Fibroblast of upper back skin (primary cell): ENCODE results near the gene SLC16A8.
"Not testable (repeated sequence)": the region's sequence is repeated elsewhere in the genome, so short reads cannot be mapped to it uniquely, and the experiment has no call there.

Source experiments
- DNase-seq: peaks from one replicate; pipeline ENCODE4 v3.0.0-alpha.2; 2013

Gene SLC16A8, protein sequence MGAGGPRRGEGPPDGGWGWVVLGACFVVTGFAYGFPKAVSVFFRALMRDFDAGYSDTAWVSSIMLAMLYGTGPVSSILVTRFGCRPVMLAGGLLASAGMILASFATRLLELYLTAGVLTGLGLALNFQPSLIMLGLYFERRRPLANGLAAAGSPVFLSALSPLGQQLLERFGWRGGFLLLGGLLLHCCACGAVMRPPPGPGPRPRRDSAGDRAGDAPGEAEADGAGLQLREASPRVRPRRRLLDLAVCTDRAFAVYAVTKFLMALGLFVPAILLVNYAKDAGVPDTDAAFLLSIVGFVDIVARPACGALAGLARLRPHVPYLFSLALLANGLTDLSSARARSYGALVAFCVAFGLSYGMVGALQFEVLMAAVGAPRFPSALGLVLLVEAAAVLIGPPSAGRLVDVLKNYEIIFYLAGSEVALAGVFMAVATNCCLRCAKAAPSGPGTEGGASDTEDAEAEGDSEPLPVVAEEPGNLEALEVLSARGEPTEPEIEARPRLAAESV

DNA sequence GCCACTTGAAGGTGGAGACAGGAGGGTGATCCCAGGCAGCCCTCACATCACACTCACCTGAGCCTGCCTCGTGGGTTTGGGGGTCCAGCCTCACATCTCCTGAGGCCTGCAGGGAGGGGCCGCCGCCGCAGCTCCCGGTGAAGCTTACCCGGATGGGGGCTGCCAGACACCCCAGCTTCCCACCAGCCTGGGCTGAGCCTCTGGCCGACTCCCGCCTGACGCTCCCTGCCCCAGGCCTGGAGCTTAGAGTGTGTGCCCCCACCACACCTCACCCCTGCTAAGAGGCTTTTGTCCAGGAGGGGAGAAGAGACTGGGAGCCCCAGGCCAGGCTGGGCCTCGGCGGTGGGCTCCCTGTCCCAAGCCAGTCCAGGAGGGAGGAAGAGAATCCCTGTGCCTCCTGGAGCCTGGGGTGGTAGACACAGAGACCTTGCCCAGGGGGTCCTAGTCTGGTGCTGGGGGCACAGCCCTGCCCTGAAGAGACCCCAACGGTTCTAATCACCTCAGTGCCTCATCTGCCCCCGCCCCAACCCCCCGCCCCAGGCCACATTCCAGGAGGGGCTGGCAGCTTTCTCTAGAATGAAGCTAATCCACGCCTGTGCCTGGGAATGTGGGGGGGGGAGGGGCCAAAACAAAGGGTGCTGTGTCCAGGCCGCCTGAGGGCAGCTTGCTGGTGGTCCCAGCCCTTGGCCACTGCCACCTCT lies at the start of gene SLC16A8:
SLC16A8 (minus strand) TSS at position 254 of the 701 bp plus-strand sequence. CDS start 1,311 bp downstream, outside the sequence.
- no peak for DNase-seq

GRCh38 chr22:38133331-38133730 lies 49.3 kb upstream of the SLC16A8 start:
- no peak for DNase-seq

GRCh38 chr22:38132794-38133193 lies 48.8 kb upstream of the SLC16A8 start:
- no peak for DNase-seq

GRCh38 chr22:38132136-38132535 lies 48.2 kb upstream of the SLC16A8 start:
- DNase-seq, result no peak

- no peak for DNase-seq
Measured at GRCh38 chr22:38131399-38131798, 47.4 kb upstream of the SLC16A8 start.

GRCh38 chr22:38129856-38130255 lies 45.9 kb upstream of the SLC16A8 start:
- DNase-seq, result no peak

DNA sequence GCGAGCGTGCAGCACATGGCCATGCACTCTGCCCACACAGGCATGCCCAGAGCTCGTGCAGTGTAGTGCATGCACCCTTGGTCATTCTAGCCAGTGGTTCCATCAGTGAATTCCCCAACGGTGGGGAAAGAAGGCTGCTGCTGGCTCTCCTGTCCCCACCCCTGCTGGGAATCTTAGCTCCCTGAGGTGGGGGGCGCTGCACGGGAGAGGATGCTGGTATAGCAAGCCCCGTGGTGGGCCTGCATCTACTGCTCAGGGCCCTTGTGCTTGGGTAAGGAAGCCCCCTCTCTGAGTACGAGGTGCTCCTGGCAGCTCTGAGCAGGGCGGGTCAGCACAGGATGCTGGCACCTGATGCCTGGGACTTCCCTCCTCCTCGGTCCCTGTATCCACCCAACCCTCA lies 45.0 kb upstream of the SLC16A8 start:
- no peak for DNase-seq

GRCh38 chr22:38127869-38128268 lies 43.9 kb upstream of the SLC16A8 start:
- no peak for DNase-seq

GRCh38 chr22:38126928-38127668 lies 43.1 kb upstream of the SLC16A8 start:
- no peak for DNase-seq

DNA sequence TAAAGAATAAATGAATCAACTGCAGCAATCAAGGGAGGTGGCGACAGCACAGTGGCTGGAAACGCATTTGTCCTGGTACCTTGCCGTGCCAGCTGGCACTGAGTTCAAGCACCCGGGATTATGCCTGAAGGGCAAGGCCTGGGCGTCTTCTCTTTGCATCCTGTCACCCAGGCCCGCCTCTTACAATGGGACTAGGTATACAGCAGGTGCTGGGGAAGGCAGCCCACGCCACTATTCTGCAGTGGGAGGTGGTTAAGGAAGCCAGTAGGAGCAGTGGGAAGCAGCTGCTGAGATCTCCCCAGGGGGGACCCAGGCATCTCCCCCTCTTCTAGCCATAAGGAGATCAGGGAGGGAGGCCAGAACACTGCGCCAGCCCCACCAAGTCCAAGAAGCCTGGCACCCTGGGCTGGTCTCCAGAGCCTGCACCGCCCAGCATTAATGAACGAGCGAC lies 41.8 kb upstream of the SLC16A8 start:
- no peak for DNase-seq

DNA sequence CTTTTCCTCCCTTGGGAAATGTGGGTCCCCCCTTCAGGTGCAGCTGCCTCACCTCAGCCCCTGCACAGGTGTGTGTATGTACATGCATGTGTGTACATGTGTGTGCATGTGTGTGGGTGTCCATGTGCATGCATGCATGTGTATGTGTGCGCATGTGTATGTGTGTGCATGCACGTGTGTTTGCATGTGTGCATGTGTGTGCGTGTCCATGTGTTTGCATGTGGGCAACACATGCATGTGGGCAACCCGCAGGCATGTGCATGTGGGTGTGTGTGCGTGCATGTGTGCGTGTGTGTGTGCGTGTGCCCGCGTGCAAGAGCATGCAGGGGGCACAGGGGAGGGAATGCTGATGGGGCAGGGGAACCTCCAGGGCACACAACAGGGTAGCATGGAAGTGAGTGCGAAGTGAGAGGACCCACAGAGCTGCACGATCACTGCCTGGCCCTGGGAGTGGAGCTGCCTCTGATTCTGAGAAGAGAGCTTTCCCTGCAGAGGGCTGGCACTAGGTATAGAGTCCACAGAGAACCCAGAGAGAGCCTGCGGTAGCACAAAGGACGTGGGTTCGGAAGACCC lies 41.1 kb upstream of the SLC16A8 start:
- DNase-seq, result no peak

GRCh38 chr22:38124236-38124974 lies 40.4 kb upstream of the SLC16A8 start:
- DNase-seq, result no peak

DNA sequence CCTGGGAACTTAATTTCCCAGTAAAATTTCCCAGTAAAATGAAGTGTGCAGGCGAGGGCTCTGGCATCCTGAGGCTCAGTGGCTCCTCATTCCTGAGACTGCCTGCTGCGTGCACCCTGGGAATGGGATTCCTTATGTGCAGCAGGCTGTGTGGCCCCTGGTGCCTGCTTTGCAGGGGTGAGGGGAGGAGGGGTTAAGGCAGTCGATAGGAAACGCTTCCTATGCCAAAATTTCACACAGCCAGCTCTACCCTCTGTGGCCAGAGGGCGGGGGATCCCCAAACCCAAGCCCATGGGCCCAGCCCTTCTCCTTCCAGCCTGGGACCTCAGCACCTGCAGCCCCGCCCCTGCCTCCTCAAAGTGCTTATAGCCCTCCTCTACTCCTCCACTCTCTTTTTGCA lies 38.6 kb upstream of the SLC16A8 start:
- DNase-seq, result no peak

DNA sequence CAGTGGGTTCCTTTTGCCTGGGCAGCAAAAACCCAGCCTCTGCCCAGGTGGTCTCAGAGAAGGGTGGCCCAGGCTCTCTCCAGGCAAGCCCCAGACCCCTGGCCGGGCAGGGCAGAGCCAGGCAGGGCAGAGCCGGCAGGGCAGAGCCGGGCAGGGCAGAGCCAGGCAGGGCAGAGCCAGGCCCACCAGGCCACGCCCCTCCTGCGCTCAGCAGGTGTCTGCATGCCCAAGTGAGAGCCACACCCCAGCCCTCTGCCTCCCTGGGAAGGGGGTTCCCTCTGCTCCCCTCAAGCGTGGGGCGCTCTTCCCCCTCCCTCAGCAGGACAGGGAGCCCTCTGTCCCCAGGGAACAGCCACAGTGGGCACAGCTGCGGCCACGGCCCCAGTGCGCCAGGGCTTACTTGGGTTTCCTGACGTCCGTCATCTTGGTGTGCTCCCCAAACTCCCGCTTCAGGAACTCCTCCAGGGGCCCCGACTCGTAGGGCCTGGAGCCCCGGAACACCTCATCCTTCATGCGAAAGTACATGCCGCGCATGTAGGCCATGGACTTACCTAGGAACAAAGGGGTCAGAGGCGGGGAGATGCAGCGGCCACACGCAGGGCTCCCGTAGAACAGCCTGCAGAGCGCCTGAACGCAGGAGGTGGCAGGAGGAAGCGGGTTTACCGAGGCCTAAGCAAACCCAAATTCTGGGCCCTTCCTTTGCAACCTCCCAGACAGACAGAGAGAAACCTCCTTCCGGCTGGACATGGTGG lies 36.6 kb upstream of the SLC16A8 start:
- DNase-seq, result no peak

DNA sequence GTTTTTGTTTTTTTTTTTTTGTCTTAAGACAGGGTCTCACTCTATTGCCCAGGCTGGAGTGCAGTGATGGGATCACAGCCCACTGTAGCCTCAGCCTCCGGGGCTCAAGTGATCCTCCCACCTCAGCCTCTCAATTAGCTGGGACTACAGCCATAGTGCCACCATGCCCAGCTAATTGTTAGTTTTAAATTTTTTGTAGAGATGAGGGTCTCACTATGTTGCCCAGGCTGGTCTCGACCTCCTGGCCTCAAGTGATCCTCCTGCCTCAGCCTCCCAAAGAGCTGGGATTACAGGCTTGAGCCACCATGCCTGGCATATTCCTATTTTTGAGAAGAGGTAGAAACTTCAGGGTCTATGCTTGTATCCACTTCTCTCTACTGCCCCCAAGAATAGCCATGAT lies 34.8 kb upstream of the SLC16A8 start:
- not testable (repeated sequence) for DNase-seq

- DNase-seq, result no peak
Measured at GRCh38 chr22:38118182-38118581, 34.2 kb upstream of the SLC16A8 start.

DNA sequence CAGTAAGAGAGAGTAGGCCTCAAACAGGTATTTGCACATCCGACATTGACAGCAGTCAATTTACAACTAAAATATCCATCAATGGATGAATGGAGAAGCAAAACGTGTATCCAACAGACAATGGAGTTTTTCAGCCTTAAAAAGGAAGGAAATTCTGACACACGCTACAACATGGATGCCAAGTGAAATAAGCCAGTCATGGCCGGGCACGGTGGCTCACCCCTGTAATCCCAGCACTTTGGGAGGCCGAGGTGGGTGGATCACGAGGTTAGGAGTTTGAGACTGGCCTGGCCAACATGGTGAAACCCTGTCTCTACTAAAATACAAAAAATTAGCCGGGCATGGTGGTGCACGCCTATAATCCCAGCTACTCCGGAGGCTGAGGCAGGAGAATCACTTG lies 33.6 kb upstream of the SLC16A8 start:
- not testable (repeated sequence) for DNase-seq

- DNase-seq, result no peak
Measured at GRCh38 chr22:38115423-38116205, 31.6 kb upstream of the SLC16A8 start.

GRCh38 chr22:38114484-38115398 lies 30.8 kb upstream of the SLC16A8 start:
- peak; percentile 79 for DNase-seq
